ENCODE results near the gene OR8D2. TPM values are rescaled to one million over a fixed set of nuclear protein-coding genes. Genes with fewer than 3 reads are reported as not detected.

Gene OR8D2
- total RNA-seq, 2 experiments from 2014 or later = not detected

GRCh38 chr11:124301548-124301947, 18.4 kb downstream of the OR8D2 start:
- DNase-seq (peak in 1 of 14 experiments; percentile 2), ATAC-seq (ENCODE audit: poor library complexity) (no peak)
- no peak for TF ChIP-seq CTCF (IDR thresholded peaks at IDR 0.05)
- intact Hi-C loops (cut with DNase I, micrococcal nuclease) = no loop called here
- peaks cover 8% of the 10 kb centered on the region for H3K27me3 Mint-ChIP-seq
- H3K4me1 ChIP-seq (ENCODE audit: insufficient read depth, low read length) = no peaks in the 10 kb centered on the region
- no peaks in the 10 kb centered on the region for H3K36me3 Mint-ChIP-seq (ENCODE audit: low read depth)
- H3K27ac Mint-ChIP-seq = no peak overlapping the region
- H3K4me1 Mint-ChIP-seq (ENCODE audit: low read depth) = no peaks in the 10 kb centered on the region
- no peaks in the 10 kb centered on the region for H3K9me3 Mint-ChIP-seq
- POLR2A ChIA-PET = no interaction called here
- H3K36me3 ChIP-seq (ENCODE audit: insufficient read depth, low read length) = no peaks in the 10 kb centered on the region
- H3K4me3 ChIP-seq (ENCODE audit: low read length) = no peak overlapping the region
- CTCF ChIA-PET = interaction anchor here (0.6 kb wide), 1 partner anchor 11 kb away, joined by 4 read pairs; no protein-coding TSS in a partner anchor
- H3K4me3 Mint-ChIP-seq = no peak overlapping the region
- no peaks in the 10 kb centered on the region for H3K27me3 ChIP-seq (ENCODE audit: control insufficient read depth in 1 of 2, insufficient read depth in 2 of 2, low read length in 2 of 2)
- H3K27ac ChIP-seq (ENCODE audit: low read depth in 1 of 2, low read length in 2 of 2) = no peak overlapping the region
- no peaks in the 10 kb centered on the region for H3K9me3 ChIP-seq (ENCODE audit: control insufficient read depth in 1 of 2, insufficient read depth in 1 of 2, low read length in 2 of 2)

GRCh38 chr11:124297921-124298320, 22.1 kb downstream of the OR8D2 start:
- H3K9me3 Mint-ChIP-seq = no peaks in the 10 kb centered on the region
- Histone ChIP-seq H3K27ac (ENCODE audit: low read depth in 1 of 2, low read length in 2 of 2) (no peak overlapping the region), H3K9me3 (ENCODE audit: control insufficient read depth in 1 of 2, insufficient read depth in 1 of 2, low read length in 2 of 2) (no peaks in the 10 kb centered on the region), H3K4me3 (ENCODE audit: low read length) (no peak overlapping the region), H3K27me3 (ENCODE audit: control insufficient read depth in 1 of 2, insufficient read depth in 2 of 2, low read length in 2 of 2) (peaks cover 0 to 2% of the 10 kb centered on the region in 2 experiments), H3K4me1 (ENCODE audit: insufficient read depth, low read length) (no peaks in the 10 kb centered on the region), H3K36me3 (ENCODE audit: insufficient read depth, low read length) (no peaks in the 10 kb centered on the region)
- ChIA-PET CTCF (no interaction called here), POLR2A (no interaction called here)
- TF ChIP-seq CTCF (IDR thresholded peaks at IDR 0.05) = no peak
- H3K4me1 Mint-ChIP-seq (ENCODE audit: low read depth) = no peaks in the 10 kb centered on the region
- H3K27ac Mint-ChIP-seq = no peak overlapping the region
- ATAC-seq (ENCODE audit: poor library complexity) (no peak), DNase-seq (no peak)
- H3K4me3 Mint-ChIP-seq = no peak overlapping the region
- intact Hi-C loops (cut with DNase I, micrococcal nuclease) = no loop called here
- H3K36me3 Mint-ChIP-seq (ENCODE audit: low read depth) = no peaks in the 10 kb centered on the region
- H3K27me3 Mint-ChIP-seq = no peaks in the 10 kb centered on the region

GRCh38 chr11:124296016-124296415, 24.0 kb downstream of the OR8D2 start:
- intact Hi-C loops (cut with DNase I, micrococcal nuclease) = no loop called here
- no peak for DNase-seq
- peaks cover 0 to 5% of the 10 kb centered on the region in 2 experiments for H3K27me3 ChIP-seq (ENCODE audit: control insufficient read depth in 1 of 2, insufficient read depth in 2 of 2, low read length in 2 of 2)
- H3K27ac ChIP-seq (ENCODE audit: low read depth in 1 of 2, low read length in 2 of 2) = no peak overlapping the region
- no peaks in the 10 kb centered on the region for H3K9me3 ChIP-seq (ENCODE audit: control insufficient read depth in 1 of 2, insufficient read depth in 1 of 2, low read length in 2 of 2)
- POLR2A ChIA-PET = no interaction called here
- no peak overlapping the region for H3K4me3 Mint-ChIP-seq
- no peak overlapping the region for H3K27ac Mint-ChIP-seq
- H3K4me3 ChIP-seq (ENCODE audit: low read length) = no peak overlapping the region
- CTCF ChIA-PET = no interaction called here
- no peaks in the 10 kb centered on the region for H3K36me3 Mint-ChIP-seq (ENCODE audit: low read depth)
- no peaks in the 10 kb centered on the region for H3K36me3 ChIP-seq (ENCODE audit: insufficient read depth, low read length)
- ATAC-seq (ENCODE audit: poor library complexity) = no peak
- no peaks in the 10 kb centered on the region for H3K4me1 Mint-ChIP-seq (ENCODE audit: low read depth)
- peaks cover 4% of the 10 kb centered on the region for H3K9me3 Mint-ChIP-seq
- no peaks in the 10 kb centered on the region for H3K4me1 ChIP-seq (ENCODE audit: insufficient read depth, low read length)
- peaks cover 5% of the 10 kb centered on the region for H3K27me3 Mint-ChIP-seq
- TF ChIP-seq CTCF (IDR thresholded peaks at IDR 0.05) = no peak
